AG04449 (cell line): ENCODE measurements around the gene CPLX1.

Source experiments
- CTCF ChIA-PET: fragments of 350-600 bp; formaldehyde crosslinking; extraction: SDS; loops from one replicate; lab custom pipeline; 2021; ENCODE audit warnings: antibody characterized with exemption; lab: Yijun Ruan, JAX
- POLR2A ChIA-PET: fragments of 400-600, 350-600 bp; formaldehyde crosslinking; extraction: SDS; loops from one replicate; lab custom pipeline; 2020; ENCODE audit warnings: antibody characterized with exemption, inconsistent platforms; lab: Yijun Ruan, JAX
- DNase-seq: peaks from one replicate; pipeline ENCODE4 v3.0.0-alpha.2; 2010; ENCODE audit warnings: low read depth, low spot score
- H3K4me3 ChIP-seq: 2 replicates; pipeline ENCODE4 v1.5.1; 2011; ENCODE audit warnings: low read depth, mild to moderate bottlenecking, control low read depth, low read length
- TF ChIP-seq, protein P1 (sequence below): IDR thresholded peaks from one replicate; pipeline ENCODE4 v1.5.1; 2011; ENCODE audit warnings: mild to moderate bottlenecking, moderate library complexity, low read length, control low read depth, inconsistent platforms; ENCODE audit not compliant: insufficient read depth; ENCODE audit errors: missing control alignments

CPLX1 gene

DNA sequence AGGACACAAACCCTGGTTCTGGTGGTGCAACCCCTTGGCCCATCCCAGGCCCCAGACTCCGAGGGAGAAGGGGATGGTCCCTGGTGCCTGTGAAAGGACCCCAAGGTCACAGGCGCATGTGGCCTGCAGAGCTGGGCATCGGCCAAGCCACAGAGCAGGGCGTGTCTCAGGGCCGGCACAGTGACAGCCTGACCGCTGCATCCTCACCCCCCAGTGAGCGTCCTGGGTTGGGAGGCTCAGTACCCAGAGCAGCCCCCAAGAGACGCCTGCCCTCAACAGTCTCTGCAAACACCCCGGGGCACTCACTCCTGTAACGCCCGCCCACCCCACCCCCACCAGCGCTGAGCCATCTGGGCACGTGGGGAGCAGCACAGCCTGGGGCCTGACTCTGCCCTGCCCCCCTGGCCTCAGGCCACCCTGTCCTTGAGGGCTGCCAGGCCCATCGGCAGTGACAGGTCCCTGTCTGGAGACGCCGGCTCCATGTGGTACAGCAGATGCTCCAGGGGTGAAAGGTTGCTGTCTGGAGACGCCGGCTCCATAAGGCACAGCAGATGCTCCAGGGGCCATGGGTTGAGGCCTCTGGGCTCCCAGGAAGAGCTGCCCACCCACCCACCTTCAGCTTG, 24.5 kb upstream of the CPLX1 start:
- ChIA-PET CTCF (no interaction called here), POLR2A (no interaction called here)
- DNase-seq = no peak
- TF ChIP-seq, protein P1, sequence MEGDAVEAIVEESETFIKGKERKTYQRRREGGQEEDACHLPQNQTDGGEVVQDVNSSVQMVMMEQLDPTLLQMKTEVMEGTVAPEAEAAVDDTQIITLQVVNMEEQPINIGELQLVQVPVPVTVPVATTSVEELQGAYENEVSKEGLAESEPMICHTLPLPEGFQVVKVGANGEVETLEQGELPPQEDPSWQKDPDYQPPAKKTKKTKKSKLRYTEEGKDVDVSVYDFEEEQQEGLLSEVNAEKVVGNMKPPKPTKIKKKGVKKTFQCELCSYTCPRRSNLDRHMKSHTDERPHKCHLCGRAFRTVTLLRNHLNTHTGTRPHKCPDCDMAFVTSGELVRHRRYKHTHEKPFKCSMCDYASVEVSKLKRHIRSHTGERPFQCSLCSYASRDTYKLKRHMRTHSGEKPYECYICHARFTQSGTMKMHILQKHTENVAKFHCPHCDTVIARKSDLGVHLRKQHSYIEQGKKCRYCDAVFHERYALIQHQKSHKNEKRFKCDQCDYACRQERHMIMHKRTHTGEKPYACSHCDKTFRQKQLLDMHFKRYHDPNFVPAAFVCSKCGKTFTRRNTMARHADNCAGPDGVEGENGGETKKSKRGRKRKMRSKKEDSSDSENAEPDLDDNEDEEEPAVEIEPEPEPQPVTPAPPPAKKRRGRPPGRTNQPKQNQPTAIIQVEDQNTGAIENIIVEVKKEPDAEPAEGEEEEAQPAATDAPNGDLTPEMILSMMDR = no peak
- no peak overlapping the region for H3K4me3 ChIP-seq

DNA sequence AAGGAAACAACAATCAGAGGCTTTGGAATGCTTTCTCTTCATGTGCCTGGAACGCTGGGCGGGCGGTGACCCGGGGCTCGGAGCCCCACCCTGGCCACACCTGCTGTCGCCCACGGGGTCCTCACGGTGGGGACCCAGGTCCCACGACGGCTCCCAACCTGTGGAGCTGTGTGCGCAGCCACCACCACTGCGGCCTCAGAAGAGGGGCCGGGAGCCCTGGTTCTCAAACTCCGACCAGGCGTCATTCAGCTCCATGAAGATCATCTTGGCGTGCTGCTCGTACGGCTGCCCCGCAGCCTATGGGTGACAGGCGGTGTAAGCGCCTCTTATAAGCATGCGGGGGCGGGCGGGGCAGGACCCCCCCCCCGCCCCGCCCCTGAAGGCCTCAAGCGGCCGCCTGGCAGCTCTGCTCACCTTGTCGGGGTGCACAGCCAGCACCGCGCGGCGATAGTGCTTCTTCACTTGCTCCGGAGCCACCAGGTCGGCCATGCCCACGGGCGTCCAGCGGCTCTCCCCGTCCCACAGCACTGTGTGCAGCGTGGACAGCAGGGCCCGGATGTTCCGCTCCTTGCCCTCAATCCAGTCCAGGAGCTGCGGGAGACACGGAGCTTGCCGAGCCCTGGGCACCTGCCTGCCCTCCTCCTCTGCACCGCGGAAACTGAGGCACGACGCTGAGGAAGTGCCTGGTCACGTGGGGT, 23.7 kb upstream of the CPLX1 start:
- ChIA-PET POLR2A (no interaction called here), CTCF (no interaction called here)
- H3K4me3 ChIP-seq = no peak overlapping the region
- TF ChIP-seq, protein P1 = no peak
- no peak for DNase-seq

DNA sequence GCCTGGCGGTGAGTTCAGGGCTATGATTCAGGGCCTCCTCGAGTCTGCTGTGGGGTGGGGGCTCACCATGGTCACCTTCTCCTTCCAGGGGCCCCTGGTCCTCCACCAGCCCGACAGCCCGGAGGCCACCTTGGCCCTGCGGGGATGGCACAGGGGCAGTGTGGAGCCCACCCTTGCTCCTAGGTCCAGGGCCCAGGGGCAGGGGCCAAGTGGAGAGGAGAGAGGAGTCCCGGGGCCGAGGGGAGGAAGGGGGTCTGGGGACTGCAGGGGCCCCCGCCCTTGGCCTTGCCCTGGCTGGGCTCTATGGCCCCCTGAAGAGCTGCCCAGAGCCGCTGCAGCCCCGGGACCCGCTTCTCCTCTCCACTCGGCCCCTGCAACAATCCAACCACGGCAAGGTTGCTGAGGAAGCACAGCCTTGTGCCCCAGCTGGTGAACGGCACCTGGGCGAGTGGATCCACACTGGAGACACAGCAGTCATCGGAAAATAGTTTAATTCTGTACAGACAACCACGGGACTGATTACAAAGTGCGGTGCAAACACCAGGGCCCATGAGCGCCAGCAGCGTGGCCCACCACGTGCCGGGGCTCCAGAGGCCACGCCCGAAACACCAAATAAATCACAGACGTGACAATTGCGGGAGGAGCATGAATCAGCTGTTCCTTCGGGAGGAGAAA, 23.0 kb upstream of the CPLX1 start:
- ChIA-PET CTCF (no interaction called here), POLR2A (no interaction called here)
- TF ChIP-seq, protein P1 = no peak
- no peak for DNase-seq
- H3K4me3 ChIP-seq = no peak overlapping the region

DNA sequence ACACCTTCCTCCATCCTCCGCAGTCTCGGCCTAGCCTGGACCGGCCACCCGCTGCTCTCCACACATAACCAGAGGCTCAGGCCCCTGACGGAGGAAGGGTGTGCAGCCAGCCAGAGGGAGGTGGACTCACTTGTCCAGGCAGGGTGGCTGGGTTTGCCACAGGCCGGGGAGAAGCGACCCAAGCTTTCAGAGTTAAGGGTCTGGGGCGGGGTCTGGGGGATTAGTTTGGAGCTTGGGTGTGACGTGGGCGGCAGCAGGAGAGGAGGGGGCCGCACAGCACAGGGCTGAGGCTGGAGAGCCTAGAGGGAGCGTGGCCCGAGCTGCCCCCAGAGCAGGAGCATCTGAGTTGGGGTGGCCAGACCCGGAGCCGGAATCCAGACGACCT, 22.4 kb upstream of the CPLX1 start:
- POLR2A ChIA-PET = no interaction called here
- H3K4me3 ChIP-seq = no peak overlapping the region
- CTCF ChIA-PET = no interaction called here
- TF ChIP-seq, protein P1 = no peak
- DNase-seq = no peak

DNA sequence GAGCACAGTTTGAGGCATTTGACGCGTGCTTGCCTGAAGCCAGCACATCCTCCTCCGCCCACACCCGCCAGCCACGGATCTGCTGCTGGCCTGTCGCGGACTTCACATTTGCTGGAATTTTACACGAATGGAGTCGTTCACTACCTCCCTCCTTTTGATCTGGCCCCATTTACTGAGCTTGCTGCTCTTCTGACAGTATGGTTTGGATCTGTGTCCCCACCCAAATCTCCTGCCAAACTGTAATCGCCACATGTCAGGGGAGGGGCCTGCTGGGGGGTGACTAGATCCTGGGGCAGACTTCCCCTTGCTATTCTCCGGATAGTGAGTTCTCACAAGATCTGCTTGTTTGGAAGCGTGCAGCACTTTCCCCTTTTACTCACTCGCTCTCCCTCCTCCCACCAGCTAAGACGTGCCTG, 19.9 kb upstream of the CPLX1 start:
- POLR2A ChIA-PET = no interaction called here

More for the DNA sequence above, 19.9 kb upstream of the CPLX1 start:
- H3K4me3 ChIP-seq = no peak overlapping the region
- CTCF ChIA-PET = interaction anchor here (0.6 to 0.8 kb wide), 2 partner anchors 29 to 103 kb away, joined by 3 read pairs; no protein-coding TSS in a partner anchor
- TF ChIP-seq, protein P1 = no peak
- no peak for DNase-seq
